ENCODE measurements around the gene IL17REL.

- TF ChIP-seq EZH2 (IDR thresholded peaks at IDR 0.05; ENCODE audit: insufficient read depth, low read length) (no peak), CTCF (IDR thresholded peaks at IDR 0.05; ENCODE audit: insufficient read depth, low read depth, low read length) (no peak)
Observed at GRCh38 chr22:50061824-50062355, 49.3 kb upstream of the IL17REL start.
